Vagina (tissue), 2 donors: ENCODE measurements around the gene MAD1L1.

ENCODE experiments used
- POLR2A ChIP-seq, 2 donors: fragments of 450-650 bp; IDR thresholded peaks; one replicate each; pipeline ENCODE4 v1.6.1; 2017; ENCODE audit warnings: antibody characterized with exemption in 2 of 2, mild to moderate bottlenecking in 2 of 2, moderate library complexity in 2 of 2
- TF ChIP-seq, protein P1 (sequence below), 3 experiments: fragments of 450-650 bp in 2 of 3; fragments of 200-600 bp in 1 of 3; sonication (generic) in 1 of 3; IDR thresholded peaks; one replicate each; pipeline ENCODE4 v1.5.1; 2017 to 2019; ENCODE audit warnings: antibody characterized with exemption in 3 of 3, mild to moderate bottlenecking in 2 of 3, moderate library complexity in 2 of 3

DNA sequence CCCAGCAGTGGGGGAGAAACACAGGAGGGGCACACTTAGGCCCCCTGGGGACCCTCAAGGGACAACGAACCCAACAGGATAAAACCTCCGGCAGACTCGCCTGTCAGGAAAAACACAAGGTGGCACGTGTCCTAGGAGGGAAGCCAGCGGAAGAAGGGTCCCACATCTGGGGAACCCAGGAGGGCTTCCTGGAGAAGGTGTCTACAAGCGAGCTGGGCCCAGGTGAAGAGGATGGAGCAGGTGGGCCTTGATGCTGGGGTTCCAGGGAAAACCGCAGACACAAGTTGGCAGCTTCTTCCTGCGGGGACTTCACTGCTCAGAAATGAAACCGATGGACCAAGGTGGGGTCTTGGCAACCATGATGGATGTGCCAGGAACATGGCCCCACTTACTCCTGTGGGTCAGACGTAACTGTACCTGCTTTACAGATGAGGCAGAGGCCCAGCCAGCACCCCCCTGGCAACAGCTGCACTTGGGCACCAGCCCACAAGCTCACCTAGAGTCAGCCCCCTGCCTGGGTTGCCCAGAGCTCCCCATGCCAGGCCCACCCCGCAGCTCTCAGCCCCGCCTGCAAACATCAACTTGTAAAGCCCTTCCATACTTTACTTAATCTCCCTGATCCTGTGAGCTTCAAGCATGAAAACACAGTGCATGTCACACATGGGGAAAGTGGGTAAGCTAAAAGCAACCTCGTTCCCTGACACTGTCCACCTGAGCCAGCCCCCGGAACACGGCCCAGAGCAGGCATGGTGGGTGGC lies 337.7 kb downstream of the MAD1L1 start:
- no peak for TF ChIP-seq POLR2A (IDR thresholded peaks at IDR 0.05)
- TF ChIP-seq, protein P1, sequence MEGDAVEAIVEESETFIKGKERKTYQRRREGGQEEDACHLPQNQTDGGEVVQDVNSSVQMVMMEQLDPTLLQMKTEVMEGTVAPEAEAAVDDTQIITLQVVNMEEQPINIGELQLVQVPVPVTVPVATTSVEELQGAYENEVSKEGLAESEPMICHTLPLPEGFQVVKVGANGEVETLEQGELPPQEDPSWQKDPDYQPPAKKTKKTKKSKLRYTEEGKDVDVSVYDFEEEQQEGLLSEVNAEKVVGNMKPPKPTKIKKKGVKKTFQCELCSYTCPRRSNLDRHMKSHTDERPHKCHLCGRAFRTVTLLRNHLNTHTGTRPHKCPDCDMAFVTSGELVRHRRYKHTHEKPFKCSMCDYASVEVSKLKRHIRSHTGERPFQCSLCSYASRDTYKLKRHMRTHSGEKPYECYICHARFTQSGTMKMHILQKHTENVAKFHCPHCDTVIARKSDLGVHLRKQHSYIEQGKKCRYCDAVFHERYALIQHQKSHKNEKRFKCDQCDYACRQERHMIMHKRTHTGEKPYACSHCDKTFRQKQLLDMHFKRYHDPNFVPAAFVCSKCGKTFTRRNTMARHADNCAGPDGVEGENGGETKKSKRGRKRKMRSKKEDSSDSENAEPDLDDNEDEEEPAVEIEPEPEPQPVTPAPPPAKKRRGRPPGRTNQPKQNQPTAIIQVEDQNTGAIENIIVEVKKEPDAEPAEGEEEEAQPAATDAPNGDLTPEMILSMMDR (IDR thresholded peaks at IDR 0.05) = no peak
